Hepatocyte (in vitro differentiated cells): ENCODE results near the gene NRIP1.

Experiments used
- CTCF ChIP-seq: fragments of 200-600 bp; sonication (generic); IDR thresholded peaks from 2 replicates; pipeline ENCODE4 v1.5.1; 2016; ENCODE audit warnings: antibody characterized with exemption, mild to moderate bottlenecking; ENCODE audit not compliant: poor library complexity
- EZH2phosphoT487 ChIP-seq: fragments of 200-600 bp; sonication (generic); IDR thresholded peaks from one replicate; pipeline ENCODE4 v1.6.1; 2018; ENCODE audit warnings: antibody characterized with exemption, mild to moderate bottlenecking, low read depth, moderate library complexity; ENCODE audit not compliant: unreplicated experiment, severe bottlenecking

- TF ChIP-seq CTCF (no peak), EZH2phosphoT487 (no peak)
These were observed 76.0 kb downstream of the NRIP1 start for GRCh38 chr21:14988760-14989159.
